Mucosa of descending colon (tissue), 3 donors: ENCODE measurements around the gene GAL3ST2. TPM values are rescaled to one million over a fixed set of nuclear protein-coding genes. Genes with fewer than 3 reads are reported as not detected.
"Not testable (repeated sequence)": the region's sequence is repeated elsewhere in the genome, so short reads cannot be mapped to it uniquely, and the experiment has no call there.

Experiments
- ATAC-seq: fragments of 200-7000 bp; cut with Tn5 transposase; one replicate; pipeline ENCODE4 v1.9.1; 2020; ENCODE audit warnings: mild to moderate bottlenecking, moderate library complexity
- DNase-seq, 3 donors: peaks; one replicate each; pipeline ENCODE4 v3.0.0-alpha.2; 2020
- H3K36me3 ChIP-seq: fragments of 200-600 bp; one replicate; pipeline ENCODE4 v1.8.0; 2021; ENCODE audit warnings: low read depth, mild to moderate bottlenecking
- H3K4me1 ChIP-seq: fragments of 200-600 bp; one replicate; pipeline ENCODE4 v1.8.0; 2021; ENCODE audit warnings: low read depth, mild to moderate bottlenecking
- H3K4me3 ChIP-seq: fragments of 200-600 bp; one replicate; pipeline ENCODE4 v1.8.0; 2021; ENCODE audit warnings: mild to moderate bottlenecking
- H3K9me3 ChIP-seq: fragments of 200-600 bp; one replicate; pipeline ENCODE4 v1.8.0; 2021; ENCODE audit warnings: mild to moderate bottlenecking
- CTCF ChIP-seq: fragments of 200-600 bp; IDR thresholded peaks from one replicate; pipeline ENCODE4 v1.8.0; 2022; ENCODE audit warnings: antibody characterized with exemption, mild to moderate bottlenecking
- intact Hi-C, 2 donors: fragments of 100-400 bp; cut with DNase I in 1 of 2; cut with micrococcal nuclease in 1 of 2; formaldehyde crosslinking; loops; one replicate each; pipeline versions ENCODE4 v1.11.0 to v1.11.1; 2022; cut with DNase I, micrococcal nuclease
- total RNA-seq, 3 donors: library from RNA; stranded (reverse); fragmentation: NEBNext Ultra II Directional in 2 of 3; extraction: Animal tissue kit (Norgen Biotek cat#: 25700) in 2 of 3; gene quantifications; one replicate each; pipeline versions ENCODE4 v1.2.1 to v1.2.4, GENCODE V29; 2021 to 2023
- donor health status: DM: no; HTN: no; CAD: no; lungs with moderate emphysema.
- donor health status: DM: no; HTN: no; CAD: no.
- donor health status: DM: no; HTN: yes; CAD: no.

Gene GAL3ST2
- total RNA-seq, 3 donors from 2014 or later, result 15.1 to 46.5 (median 42.4) TPM

GRCh38 chr2:241738040-241738686 lies 38.5 kb upstream of the GAL3ST2 start:
- DNase-seq (peak in 1 of 3 donors; percentile 54), ATAC-seq (no peak)
- Histone ChIP-seq H3K9me3 (no peaks in the 10 kb centered on the region), H3K4me3 (no peak overlapping the region), H3K36me3 (no peaks in the 10 kb centered on the region), H3K4me1 (peaks cover 16% of the 10 kb centered on the region)
- TF ChIP-seq CTCF, result no peak
- intact Hi-C loops, result no loop called here

GRCh38 chr2:241739177-241739576 lies 37.4 kb upstream of the GAL3ST2 start:
- TF ChIP-seq CTCF, result no peak
- Histone ChIP-seq H3K4me1 (peaks cover 10% of the 10 kb centered on the region), H3K4me3 (no peak overlapping the region), H3K9me3 (no peaks in the 10 kb centered on the region), H3K36me3 (no peaks in the 10 kb centered on the region)
- DNase-seq, result peak in 1 of 3 donors; percentile 43
- ATAC-seq, result no peak
- intact Hi-C loops, result no loop called here

GRCh38 chr2:241739651-241740050 lies 37.0 kb upstream of the GAL3ST2 start:
- no peak for TF ChIP-seq CTCF
- no peaks in the 10 kb centered on the region for H3K9me3 ChIP-seq
- H3K4me1 ChIP-seq, result peaks cover 9% of the 10 kb centered on the region
- no peak for ATAC-seq
- H3K4me3 ChIP-seq, result no peak overlapping the region
- no peak for DNase-seq
- intact Hi-C loops, result no loop called here
- no peaks in the 10 kb centered on the region for H3K36me3 ChIP-seq

- peak in 1 of 3 donors; percentile 68 for DNase-seq
- no peaks in the 10 kb centered on the region for H3K9me3 ChIP-seq
- H3K4me3 ChIP-seq, result no peak overlapping the region
- ATAC-seq, result peak; percentile 38
- TF ChIP-seq CTCF, result no peak
- peaks cover 3% of the 10 kb centered on the region for H3K4me1 ChIP-seq
- no peaks in the 10 kb centered on the region for H3K36me3 ChIP-seq
- intact Hi-C loops, result no loop called here
Observed at GRCh38 chr2:241741016-241741415, 35.6 kb upstream of the GAL3ST2 start.

GRCh38 chr2:241742320-241742939 lies 34.2 kb upstream of the GAL3ST2 start:
- peaks cover 3% of the 10 kb centered on the region for H3K36me3 ChIP-seq
- intact Hi-C loops, result no loop called here
- no peak for DNase-seq
- no peaks in the 10 kb centered on the region for H3K9me3 ChIP-seq
- H3K4me3 ChIP-seq, result no peak overlapping the region
- no peak for ATAC-seq
- no peak for TF ChIP-seq CTCF
- no peaks in the 10 kb centered on the region for H3K4me1 ChIP-seq

- ATAC-seq, H3K4me1 ChIP-seq, H3K9me3 ChIP-seq, H3K4me3 ChIP-seq, intact Hi-C loops, DNase-seq, H3K36me3 ChIP-seq: not testable (repeated sequence)
Observed at GRCh38 chr2:241743008-241743407, 33.6 kb upstream of the GAL3ST2 start.
